Activated CD4-positive, alpha-beta T cell treated with anti-CD3 and anti-CD28 coated beads for 1 hour (primary cell): Measurements from ENCODE around the gene RGSL1.
A peak's percentile ranks its signal among the peaks of the same experiment; 100 is the strongest.

Source experiments
- DNase-seq: peaks from one replicate; pipeline ENCODE4 v3.0.0-alpha.2; 2020

Gene RGSL1

GRCh38 chr1:182552527-182552926 lies 102.6 kb downstream of the RGSL1 start:
- DNase-seq, result no peak

- no peak for DNase-seq
Observed at GRCh38 chr1:182555493-182555892, 105.5 kb downstream of the RGSL1 start.

- DNase-seq, result no peak
Observed at GRCh38 chr1:182556279-182556678, 106.3 kb downstream of the RGSL1 start.

- no peak for DNase-seq
Observed at GRCh38 chr1:182560392-182560984, 110.5 kb downstream of the RGSL1 start.

- DNase-seq, result no peak
Observed at GRCh38 chr1:182561456-182561855, 111.5 kb downstream of the RGSL1 start.

- DNase-seq, result no peak
Observed at GRCh38 chr1:182563095-182563494, 113.1 kb downstream of the RGSL1 start.

- no peak for DNase-seq
Observed at GRCh38 chr1:182564406-182565004, 114.6 kb downstream of the RGSL1 start.

GRCh38 chr1:182565537-182565936 lies 115.6 kb downstream of the RGSL1 start:
- DNase-seq, result no peak

- DNase-seq, result no peak
Observed at GRCh38 chr1:182567629-182568028, 117.7 kb downstream of the RGSL1 start.

- no peak for DNase-seq
Observed at GRCh38 chr1:182568647-182569284, 118.8 kb downstream of the RGSL1 start.

GRCh38 chr1:182569939-182570610 lies 120.1 kb downstream of the RGSL1 start:
- DNase-seq, result no peak

GRCh38 chr1:182570611-182570970 lies 120.6 kb downstream of the RGSL1 start:
- DNase-seq, result no peak

- DNase-seq, result no peak
Observed at GRCh38 chr1:182574156-182574555, 124.2 kb downstream of the RGSL1 start.

- DNase-seq, result no peak
Observed at GRCh38 chr1:182575540-182576149, 125.7 kb downstream of the RGSL1 start.

- DNase-seq, result no peak
Observed at GRCh38 chr1:182580736-182581135, 130.8 kb downstream of the RGSL1 start.

GRCh38 chr1:182584746-182585145 lies 134.8 kb downstream of the RGSL1 start:
- no peak for DNase-seq

- DNase-seq, result no peak
Observed at GRCh38 chr1:182586380-182586779, 136.4 kb downstream of the RGSL1 start.

GRCh38 chr1:182587093-182587492 lies 137.1 kb downstream of the RGSL1 start:
- DNase-seq, result no peak

GRCh38 chr1:182587666-182588499 lies 137.9 kb downstream of the RGSL1 start:
- DNase-seq, result no peak

GRCh38 chr1:182588500-182589396 lies 138.8 kb downstream of the RGSL1 start, which contains the start of gene RNASEL:
TSS of gene RNASEL (minus strand) at chr1:182589256. CDS start at chr1:182586806, 2,450 bp downstream.
- DNase-seq, result peak; percentile 45

- no peak for DNase-seq
Observed at GRCh38 chr1:182589520-182589919, 139.6 kb downstream of the RGSL1 start.
